Measurements from ENCODE around the gene GRK1. TPM values are rescaled to one million over a fixed set of nuclear protein-coding genes. Genes with fewer than 3 reads are reported as not detected.

Gene GRK1
- total RNA-seq, 1 donor from 2014 or later = not detected

- H4K20me1 ChIP-seq (ENCODE audit: insufficient read depth, low read length) = peaks cover 63% of the 10 kb centered on the region
- Mint-ChIP-seq H3K4me3 (ENCODE audit: unreplicated experiment) (no peak overlapping the region), H3K9me3 (ENCODE audit: unreplicated experiment) (no peaks in the 10 kb centered on the region), H3K27ac (ENCODE audit: unreplicated experiment) (no peak overlapping the region), H3K4me1 (ENCODE audit: low read depth, unreplicated experiment) (peaks cover 3% of the 10 kb centered on the region), H3K36me3 (ENCODE audit: low read depth, unreplicated experiment) (peaks cover 23% of the 10 kb centered on the region), H3K27me3 (ENCODE audit: low read depth, unreplicated experiment) (no peaks in the 10 kb centered on the region)
- H3K4me3 ChIP-seq (ENCODE audit: insufficient read depth, low read depth, low read length) = no peak overlapping the region
- no peak for FAIRE-seq
- no peak overlapping the region for H2AFZ ChIP-seq (ENCODE audit: low read depth, low read length)
- peaks cover 25% of the 10 kb centered on the region for H3K36me3 ChIP-seq (ENCODE audit: insufficient read depth, low read length)
- H3K9ac ChIP-seq (ENCODE audit: low read length) = no peak overlapping the region
- peaks cover 54% of the 10 kb centered on the region for H3K79me2 ChIP-seq (ENCODE audit: insufficient read depth, low read length)
- no peak for DNase-seq (ENCODE audit: low read depth)
- TF ChIP-seq CTCF (IDR thresholded peaks at IDR 0.05; ENCODE audit: insufficient read depth, low read depth, low read length) = no peak
- TF ChIP-seq EZH2 (IDR thresholded peaks at IDR 0.05; ENCODE audit: insufficient read depth, low read length) = no peak
- H3K4me2 ChIP-seq (ENCODE audit: low read length) = no peak overlapping the region
- peaks cover 10% of the 10 kb centered on the region for H3K4me1 ChIP-seq (ENCODE audit: insufficient read depth, low read length)
- no peaks in the 10 kb centered on the region for H3K27me3 ChIP-seq (ENCODE audit: insufficient read depth, low read length)
- H3K9me3 ChIP-seq (ENCODE audit: insufficient read depth, low read depth, low read length) = no peaks in the 10 kb centered on the region
- no peak overlapping the region for H3K27ac ChIP-seq (ENCODE audit: low read depth, low read length)
Observed at GRCh38 chr13:113630296-113630695, 36.7 kb upstream of the GRK1 start.

- Histone ChIP-seq H3K4me2 (ENCODE audit: low read length) (no peak overlapping the region), H3K36me3 (ENCODE audit: insufficient read depth, low read length) (peaks cover 26% of the 10 kb centered on the region), H3K4me1 (ENCODE audit: insufficient read depth, low read length) (peaks cover 10% of the 10 kb centered on the region), H4K20me1 (ENCODE audit: insufficient read depth, low read length) (peaks cover 58% of the 10 kb centered on the region), H3K4me3 (ENCODE audit: insufficient read depth, low read depth, low read length) (no peak overlapping the region), H3K27me3 (ENCODE audit: insufficient read depth, low read length) (no peaks in the 10 kb centered on the region), H3K27ac (ENCODE audit: low read depth, low read length) (no peak overlapping the region), H3K9me3 (ENCODE audit: insufficient read depth, low read depth, low read length) (no peaks in the 10 kb centered on the region), H3K9ac (ENCODE audit: low read length) (no peak overlapping the region), H3K79me2 (ENCODE audit: insufficient read depth, low read length) (peaks cover 54% of the 10 kb centered on the region), H2AFZ (ENCODE audit: low read depth, low read length) (no peak overlapping the region)
- Mint-ChIP-seq H3K4me3 (ENCODE audit: unreplicated experiment) (no peak overlapping the region), H3K9me3 (ENCODE audit: unreplicated experiment) (no peaks in the 10 kb centered on the region), H3K4me1 (ENCODE audit: low read depth, unreplicated experiment) (peaks cover 3% of the 10 kb centered on the region), H3K36me3 (ENCODE audit: low read depth, unreplicated experiment) (peaks cover 23% of the 10 kb centered on the region), H3K27ac (ENCODE audit: unreplicated experiment) (no peak overlapping the region), H3K27me3 (ENCODE audit: low read depth, unreplicated experiment) (no peaks in the 10 kb centered on the region)
- FAIRE-seq (no peak), DNase-seq (ENCODE audit: low read depth) (no peak)
- TF ChIP-seq CTCF (IDR thresholded peaks at IDR 0.05; ENCODE audit: insufficient read depth, low read depth, low read length) (no peak), EZH2 (IDR thresholded peaks at IDR 0.05; ENCODE audit: insufficient read depth, low read length) (no peak)
Observed at GRCh38 chr13:113630804-113631203, 36.2 kb upstream of the GRK1 start.

GRCh38 chr13:113631341-113632095, 35.5 kb upstream of the GRK1 start:
- no peak overlapping the region for H3K27ac Mint-ChIP-seq (ENCODE audit: unreplicated experiment)
- H3K9ac ChIP-seq (ENCODE audit: low read length) = no peak overlapping the region
- H3K9me3 Mint-ChIP-seq (ENCODE audit: unreplicated experiment) = no peaks in the 10 kb centered on the region
- peaks cover 21% of the 10 kb centered on the region for H3K36me3 Mint-ChIP-seq (ENCODE audit: low read depth, unreplicated experiment)
- H3K4me2 ChIP-seq (ENCODE audit: low read length) = no peak overlapping the region
- no peak overlapping the region for H3K27ac ChIP-seq (ENCODE audit: low read depth, low read length)
- peaks cover 53% of the 10 kb centered on the region for H3K79me2 ChIP-seq (ENCODE audit: insufficient read depth, low read length)
- no peak overlapping the region for H3K4me3 ChIP-seq (ENCODE audit: insufficient read depth, low read depth, low read length)
- peaks cover 51% of the 10 kb centered on the region for H4K20me1 ChIP-seq (ENCODE audit: insufficient read depth, low read length)
- peaks cover 26% of the 10 kb centered on the region for H3K36me3 ChIP-seq (ENCODE audit: insufficient read depth, low read length)
- H3K4me3 Mint-ChIP-seq (ENCODE audit: unreplicated experiment) = no peak overlapping the region
- TF ChIP-seq CTCF (IDR thresholded peaks at IDR 0.05; ENCODE audit: insufficient read depth, low read depth, low read length) (no peak), EZH2 (IDR thresholded peaks at IDR 0.05; ENCODE audit: insufficient read depth, low read length) (no peak)
- no peaks in the 10 kb centered on the region for H3K9me3 ChIP-seq (ENCODE audit: insufficient read depth, low read depth, low read length)
- no peaks in the 10 kb centered on the region for H3K27me3 ChIP-seq (ENCODE audit: insufficient read depth, low read length)
- H3K4me1 Mint-ChIP-seq (ENCODE audit: low read depth, unreplicated experiment) = peaks cover under 1% of the 10 kb centered on the region
- H2AFZ ChIP-seq (ENCODE audit: low read depth, low read length) = no peak overlapping the region
- no peaks in the 10 kb centered on the region for H3K27me3 Mint-ChIP-seq (ENCODE audit: low read depth, unreplicated experiment)
- FAIRE-seq (no peak), DNase-seq (ENCODE audit: low read depth) (no peak)
- H3K4me1 ChIP-seq (ENCODE audit: insufficient read depth, low read length) = peaks cover 3% of the 10 kb centered on the region
